GM23248 (cell line): ENCODE measurements around the gene SP6.

ENCODE experiments used
- EZH2 ChIP-seq: fragments of 200-600 bp; sonication (generic); IDR thresholded peaks from 2 replicates; pipeline ENCODE4 v1.6.1; 2018; ENCODE audit warnings: antibody characterized with exemption, mild to moderate bottlenecking; ENCODE audit not compliant: insufficient read depth, poor library complexity, severe bottlenecking
- EZH2phosphoT487 ChIP-seq: fragments of 200-600 bp; sonication (generic); IDR thresholded peaks from 2 replicates; pipeline ENCODE4 v1.6.1; 2018; ENCODE audit warnings: antibody characterized with exemption, moderate library complexity, mild to moderate bottlenecking, low read depth; ENCODE audit not compliant: insufficient read depth

DNA sequence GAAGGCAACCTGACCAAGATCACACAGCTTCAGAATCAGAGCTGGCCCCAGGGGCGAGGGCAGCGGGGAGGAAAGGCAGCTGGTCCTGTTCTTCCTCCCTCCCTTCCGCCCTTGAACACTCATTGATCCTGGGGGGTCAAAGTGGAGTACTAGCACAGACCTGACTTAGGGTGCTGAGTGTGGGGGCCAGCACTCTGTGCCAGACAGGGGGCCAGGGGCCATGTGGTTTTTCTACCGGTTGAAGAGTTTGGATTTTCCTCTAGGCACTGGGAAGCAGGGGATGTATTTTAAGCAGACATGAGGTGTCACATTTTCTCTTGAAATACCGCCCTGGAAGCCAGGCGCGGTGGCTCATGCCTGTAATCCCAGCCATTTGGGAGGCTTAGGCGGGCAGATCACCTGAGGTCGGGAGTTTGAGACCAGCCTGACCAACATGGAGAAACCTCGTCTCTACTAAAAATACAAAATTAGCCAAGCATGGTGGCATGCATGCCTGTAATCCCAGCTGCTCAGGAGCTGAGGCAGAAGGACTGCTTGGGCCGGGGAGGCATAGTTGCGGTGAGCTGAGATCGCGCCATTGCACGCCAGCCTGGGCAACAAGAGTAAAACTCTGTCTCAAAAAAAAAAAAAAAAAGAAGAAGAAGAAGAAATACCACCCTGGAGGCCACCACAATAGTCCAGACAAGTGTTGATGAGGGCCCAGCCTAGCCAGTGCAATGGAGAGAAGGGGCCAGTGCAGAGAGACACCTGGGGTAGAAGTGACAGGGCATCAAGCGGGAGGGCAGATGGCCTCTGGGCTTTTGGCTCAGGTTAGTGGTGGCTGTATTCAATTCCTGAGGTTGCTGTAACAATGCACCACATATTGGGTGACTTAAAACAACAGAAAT is 44.7 kb downstream of the SP6 start:
- TF ChIP-seq EZH2phosphoT487 = no peak
- TF ChIP-seq EZH2 = no peak
